ENCODE data around the gene ING1.

ING1 gene

GRCh38 chr13:110676595-110677587 lies 36.6 kb upstream of the ING1 start:
- DNase-seq (ENCODE audit: low read depth): no peak
- no peak overlapping the region for H3K4me3 ChIP-seq (ENCODE audit: low read depth, low read length)
- no peak for TF ChIP-seq CTCF (IDR thresholded peaks at IDR 0.05; ENCODE audit: control insufficient read depth, extremely low read depth, insufficient read depth)

GRCh38 chr13:110677731-110678545 lies 35.6 kb upstream of the ING1 start:
- DNase-seq (ENCODE audit: low read depth): no peak
- no peak overlapping the region for H3K4me3 ChIP-seq (ENCODE audit: low read depth, low read length)
- no peak for TF ChIP-seq CTCF (IDR thresholded peaks at IDR 0.05; ENCODE audit: control insufficient read depth, extremely low read depth, insufficient read depth)

GRCh38 chr13:110680852-110681251 lies 32.6 kb upstream of the ING1 start:
- DNase-seq (ENCODE audit: low read depth): no peak

GRCh38 chr13:110681868-110682550 lies 31.5 kb upstream of the ING1 start:
- DNase-seq (ENCODE audit: low read depth): no peak
- TF ChIP-seq CTCF (IDR thresholded peaks at IDR 0.05; ENCODE audit: control insufficient read depth, extremely low read depth, insufficient read depth): no peak
- H3K4me3 ChIP-seq (ENCODE audit: low read depth, low read length): no peak overlapping the region

More at GRCh38 chr13:110680852-110681251, 32.6 kb upstream of the ING1 start:
- peak; percentile 12; the same call in 1 of the 2 replicates for TF ChIP-seq CTCF (IDR thresholded peaks at IDR 0.05; ENCODE audit: control insufficient read depth, extremely low read depth, insufficient read depth)
- no peak overlapping the region for H3K4me3 ChIP-seq (ENCODE audit: low read depth, low read length)

- no peak overlapping the region for H3K4me3 ChIP-seq (ENCODE audit: low read depth, low read length)
- DNase-seq (ENCODE audit: low read depth): no peak
- TF ChIP-seq CTCF (IDR thresholded peaks at IDR 0.05; ENCODE audit: control insufficient read depth, extremely low read depth, insufficient read depth): no peak
Observed at GRCh38 chr13:110682746-110683145, 30.8 kb upstream of the ING1 start.

GRCh38 chr13:110683203-110683883 lies 30.2 kb upstream of the ING1 start:
- TF ChIP-seq CTCF (IDR thresholded peaks at IDR 0.05; ENCODE audit: control insufficient read depth, extremely low read depth, insufficient read depth): peak; percentile 31; the same call in 1 of the 2 replicates
- no peak overlapping the region for H3K4me3 ChIP-seq (ENCODE audit: low read depth, low read length)
- no peak for DNase-seq (ENCODE audit: low read depth)

All from LNCaP clone FGC (cell line).